Keratinocyte (primary cell): ENCODE measurements around the gene RPRD1B. TPM values are rescaled to one million over a fixed set of nuclear protein-coding genes. Genes with fewer than 3 reads are reported as not detected.

ENCODE experiments used
- DNase-seq: peaks from one replicate; pipeline ENCODE4 v3.0.0-alpha.2; 2011; ENCODE audit warnings: low read depth, missing footprints, low spot score
- FAIRE-seq: peaks from 2 replicates; lab custom pipeline; 2011; peaks lifted over from hg19 to GRCh38; lab: Jason Lieb, UNC
- H2AFZ ChIP-seq: 2 replicates; pipeline ENCODE4 v1.6.0; 2012; ENCODE audit warnings: low read length, control low read depth, inconsistent platforms; ENCODE audit not compliant: control insufficient read depth
- H3K27ac ChIP-seq: 2 replicates; pipeline ENCODE4 v1.5.1; 2011; ENCODE audit warnings: low read length; ENCODE audit not compliant: control insufficient read depth, insufficient read depth
- H3K27me3 ChIP-seq: 3 replicates; pipeline ENCODE4 v1.6.0; 2011; ENCODE audit warnings: low read length; ENCODE audit not compliant: control insufficient read depth, insufficient read depth; ENCODE audit errors: extremely low read depth
- H3K36me3 ChIP-seq, 2 experiments: 2 replicates in 1 of 2; 3 replicates in 1 of 2; pipeline ENCODE4 v1.5.1; 2011; ENCODE audit warnings: low read length in 2 of 2, mild to moderate bottlenecking in 1 of 2; ENCODE audit not compliant: control insufficient read depth in 2 of 2, insufficient read depth in 2 of 2; ENCODE audit errors: extremely low read depth in 1 of 2
- H3K4me1 ChIP-seq: 3 replicates; pipeline ENCODE4 v1.5.1; 2011; ENCODE audit warnings: low read length; ENCODE audit not compliant: control insufficient read depth, insufficient read depth; ENCODE audit errors: extremely low read depth
- H3K4me2 ChIP-seq: 3 replicates; pipeline ENCODE4 v1.6.0; 2011; ENCODE audit warnings: low read depth, low read length; ENCODE audit not compliant: control insufficient read depth, insufficient read depth; ENCODE audit errors: extremely low read depth
- H3K4me3 ChIP-seq, 3 experiments: fragments of 200-600 bp in 1 of 3; sonication (generic) in 1 of 3; 2 replicates in 2 of 3; 3 replicates in 1 of 3; pipeline ENCODE4 v1.5.1; 2011 to 2016; ENCODE audit warnings: low read length in 3 of 3, mild to moderate bottlenecking in 3 of 3, control low read depth in 2 of 3, inconsistent platforms in 1 of 3, low read depth in 1 of 3, mixed read lengths in 1 of 3, mixed run types in 1 of 3, moderate library complexity in 1 of 3; ENCODE audit not compliant: control insufficient read depth in 2 of 3, insufficient read depth in 2 of 3; ENCODE audit errors: extremely low read depth in 1 of 3
- H3K79me2 ChIP-seq: 2 replicates; pipeline ENCODE4 v1.6.0; 2012; ENCODE audit warnings: low read length; ENCODE audit not compliant: control insufficient read depth, insufficient read depth
- H3K9ac ChIP-seq: 3 replicates; pipeline ENCODE4 v1.6.0; 2011; ENCODE audit warnings: low read length; ENCODE audit not compliant: control insufficient read depth, insufficient read depth; ENCODE audit errors: extremely low read depth
- H3K9me1 ChIP-seq: 3 replicates; pipeline ENCODE4 v1.6.0; 2011; ENCODE audit warnings: low read length; ENCODE audit not compliant: control insufficient read depth, insufficient read depth; ENCODE audit errors: extremely low read depth
- H3K9me3 ChIP-seq: 2 replicates; pipeline ENCODE4 v1.5.1; 2012; ENCODE audit warnings: low read depth, low read length; ENCODE audit not compliant: control insufficient read depth
- H4K20me1 ChIP-seq: 3 replicates; pipeline ENCODE4 v1.6.0; 2011; ENCODE audit warnings: low read length; ENCODE audit not compliant: control insufficient read depth, insufficient read depth; ENCODE audit errors: extremely low read depth
- CTCF ChIP-seq, 3 experiments: IDR thresholded peaks in 1 of 3; conservative IDR thresholded peaks in 1 of 3; optimal IDR thresholded peaks in 1 of 3; 2 replicates in 2 of 3; 3 replicates in 1 of 3; pipeline versions ENCODE3 to v1.5.1; 2011; ENCODE audit warnings: low read length in 3 of 3, mild to moderate bottlenecking in 3 of 3, moderate library complexity in 2 of 3, control low read depth in 1 of 3, inconsistent platforms in 1 of 3; ENCODE audit not compliant: insufficient read depth in 2 of 3; ENCODE audit errors: extremely low read depth in 1 of 3
- EZH2 ChIP-seq: IDR thresholded peaks from one replicate; pipeline ENCODE4 v1.6.1; 2012; ENCODE audit warnings: inconsistent platforms, mild to moderate bottlenecking, low read length, moderate library complexity
- dilution Hi-C: fragments of 300-500 bp; cut with MboI; formaldehyde crosslinking; loops from one replicate; pipeline ENCODE4 v1.7.0; 2020; ENCODE audit warnings: low sequenced_read_pairs; ENCODE audit not compliant: extremely low pct_ligation_motif_present
- polyA plus RNA-seq, 5 experiments: library from polyadenylated mRNA; depleted of rRNA in 3 of 5; stranded (reverse) in 3 of 5; stranded (forward) in 1 of 5; unstranded in 1 of 5; fragments of >200 nt; gene quantifications; 1 replicate in 1 of 5; 2 replicates in 3 of 5; 3 replicates in 1 of 5; pipeline versions ENCODE4 v1.2.1 to v1.2.3, GENCODE V29; 2011 to 2012; ENCODE audit warnings: missing spikeins in 2 of 5, low read depth in 1 of 5, low replicate concordance in 1 of 5

The RPRD1B gene
- polyA plus RNA-seq, 1 donor (not counting 4 experiments of a cell fraction or from before 2014, with no cell fraction given), result 19.9 TPM

GRCh38 chr20:38134427-38135270, 101.1 kb downstream of the RPRD1B start:
- peaks cover 0 to 2% of the 10 kb centered on the region in 2 experiments for H3K36me3 ChIP-seq
- no peak overlapping the region for H3K4me3 ChIP-seq
- no peak for TF ChIP-seq EZH2
- TF ChIP-seq CTCF (optimal IDR thresholded peaks at IDR 0.05 in 1 of 3, IDR thresholded peaks at IDR 0.05 in 1 of 3, conservative IDR thresholded peaks at IDR 0.05 in 1 of 3; ENCODE audit: extremely low read depth in 1 of 3, insufficient read depth in 2 of 3, low read length in 3 of 3), result no peak
- no peaks in the 10 kb centered on the region for H3K9me3 ChIP-seq
- no peaks in the 10 kb centered on the region for H3K79me2 ChIP-seq
- H3K27me3 ChIP-seq, result no peaks in the 10 kb centered on the region
- H3K4me2 ChIP-seq, result no peak overlapping the region
- FAIRE-seq (no peak), DNase-seq (no peak)
- H3K9me1 ChIP-seq, result no peaks in the 10 kb centered on the region
- H2AFZ ChIP-seq, result no peak overlapping the region
- peaks cover 13% of the 10 kb centered on the region for H3K4me1 ChIP-seq
- no peak overlapping the region for H3K27ac ChIP-seq
- dilution Hi-C loops, result no loop called here
- no peaks in the 10 kb centered on the region for H4K20me1 ChIP-seq
- no peak overlapping the region for H3K9ac ChIP-seq

GRCh38 chr20:38135271-38135650, 101.7 kb downstream of the RPRD1B start:
- Histone ChIP-seq H3K27ac (no peak overlapping the region), H3K4me1 (peaks cover 13% of the 10 kb centered on the region), H2AFZ (no peak overlapping the region), H3K79me2 (no peaks in the 10 kb centered on the region), H3K4me2 (no peak overlapping the region), H3K36me3 (peaks cover 0 to 2% of the 10 kb centered on the region in 2 experiments), H3K9me1 (no peaks in the 10 kb centered on the region), H3K9me3 (no peaks in the 10 kb centered on the region), H3K4me3 (no peak overlapping the region), H4K20me1 (no peaks in the 10 kb centered on the region), H3K9ac (no peak overlapping the region), H3K27me3 (no peaks in the 10 kb centered on the region)
- DNase-seq (no peak), FAIRE-seq (no peak)
- dilution Hi-C loops, result no loop called here
- TF ChIP-seq EZH2 (no peak), CTCF (optimal IDR thresholded peaks at IDR 0.05 in 1 of 3, IDR thresholded peaks at IDR 0.05 in 1 of 3, conservative IDR thresholded peaks at IDR 0.05 in 1 of 3; ENCODE audit: extremely low read depth in 1 of 3, insufficient read depth in 2 of 3, low read length in 3 of 3) (no peak)
